ENCODE data around the gene ALG11. TPM values are rescaled to one million over a fixed set of nuclear protein-coding genes. Genes with fewer than 3 reads are reported as not detected.
A peak's percentile ranks its signal among the peaks of the same experiment; 100 is the strongest.

ALG11 gene
- total RNA-seq, 1 experiment from 2014 or later, result 23.9 TPM

DNA sequence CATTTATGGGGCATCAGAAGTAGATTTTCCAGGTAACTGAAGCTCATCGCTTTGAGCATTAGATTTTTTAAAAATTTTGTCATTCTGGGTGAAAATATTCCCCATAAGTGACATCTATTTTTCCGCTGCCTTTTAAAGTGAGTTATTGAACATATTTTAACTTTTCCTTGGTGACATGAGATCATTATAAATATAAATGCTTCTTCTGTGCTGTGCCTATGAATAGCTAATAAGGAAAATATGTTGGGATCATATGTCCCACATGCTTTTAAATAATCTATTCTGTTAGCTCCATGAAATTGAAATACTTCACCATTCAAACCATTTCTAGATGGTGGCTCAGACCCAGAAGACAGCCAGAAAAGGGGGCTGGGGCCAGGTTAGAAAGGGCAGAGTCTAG is 15.0 kb upstream of the ALG11 start:
- intact Hi-C loops (cut with micrococcal nuclease; ENCODE audit: unreplicated experiment), result loop anchor here (5.0 to 10.0 kb wide), 2 partner anchors 92 to 130 kb away; partner anchors contain the start of gene NEK5
- Histone ChIP-seq H3K9me3 (ENCODE audit: control insufficient read depth, insufficient read depth, low read depth, low read length) (no peaks in the 10 kb centered on the region), H3K4me1 (ENCODE audit: control insufficient read depth, insufficient read depth, low read length) (peaks cover 67% of the 10 kb centered on the region), H3K27ac (ENCODE audit: low read length) (peak overlapping the region; percentile 85), H3K36me3 (ENCODE audit: control insufficient read depth, insufficient read depth, low read length) (no peaks in the 10 kb centered on the region), H3K27me3 (ENCODE audit: control insufficient read depth, insufficient read depth, low read length) (no peaks in the 10 kb centered on the region), H3K4me3 (ENCODE audit: low read depth in 2 of 2, low read length in 2 of 2) (no peak overlapping the region)
- POLR2A ChIA-PET, result no interaction called here
- ATAC-seq (no peak), DNase-seq (ENCODE audit: low read depth, low spot score) (no peak)
- in situ Hi-C loops (cut with HindIII; ENCODE audit: low pct_unique_long_range_greater_than_20kb, low sequenced_read_pairs), result no loop called here
- TF ChIP-seq, protein P1, sequence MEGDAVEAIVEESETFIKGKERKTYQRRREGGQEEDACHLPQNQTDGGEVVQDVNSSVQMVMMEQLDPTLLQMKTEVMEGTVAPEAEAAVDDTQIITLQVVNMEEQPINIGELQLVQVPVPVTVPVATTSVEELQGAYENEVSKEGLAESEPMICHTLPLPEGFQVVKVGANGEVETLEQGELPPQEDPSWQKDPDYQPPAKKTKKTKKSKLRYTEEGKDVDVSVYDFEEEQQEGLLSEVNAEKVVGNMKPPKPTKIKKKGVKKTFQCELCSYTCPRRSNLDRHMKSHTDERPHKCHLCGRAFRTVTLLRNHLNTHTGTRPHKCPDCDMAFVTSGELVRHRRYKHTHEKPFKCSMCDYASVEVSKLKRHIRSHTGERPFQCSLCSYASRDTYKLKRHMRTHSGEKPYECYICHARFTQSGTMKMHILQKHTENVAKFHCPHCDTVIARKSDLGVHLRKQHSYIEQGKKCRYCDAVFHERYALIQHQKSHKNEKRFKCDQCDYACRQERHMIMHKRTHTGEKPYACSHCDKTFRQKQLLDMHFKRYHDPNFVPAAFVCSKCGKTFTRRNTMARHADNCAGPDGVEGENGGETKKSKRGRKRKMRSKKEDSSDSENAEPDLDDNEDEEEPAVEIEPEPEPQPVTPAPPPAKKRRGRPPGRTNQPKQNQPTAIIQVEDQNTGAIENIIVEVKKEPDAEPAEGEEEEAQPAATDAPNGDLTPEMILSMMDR (IDR thresholded peaks at IDR 0.05), result no peak
- TF ChIP-seq TCF7L2 (IDR thresholded peaks at IDR 0.05; ENCODE audit: low read depth, low read length), result no peak
- TF ChIP-seq, protein P2, sequence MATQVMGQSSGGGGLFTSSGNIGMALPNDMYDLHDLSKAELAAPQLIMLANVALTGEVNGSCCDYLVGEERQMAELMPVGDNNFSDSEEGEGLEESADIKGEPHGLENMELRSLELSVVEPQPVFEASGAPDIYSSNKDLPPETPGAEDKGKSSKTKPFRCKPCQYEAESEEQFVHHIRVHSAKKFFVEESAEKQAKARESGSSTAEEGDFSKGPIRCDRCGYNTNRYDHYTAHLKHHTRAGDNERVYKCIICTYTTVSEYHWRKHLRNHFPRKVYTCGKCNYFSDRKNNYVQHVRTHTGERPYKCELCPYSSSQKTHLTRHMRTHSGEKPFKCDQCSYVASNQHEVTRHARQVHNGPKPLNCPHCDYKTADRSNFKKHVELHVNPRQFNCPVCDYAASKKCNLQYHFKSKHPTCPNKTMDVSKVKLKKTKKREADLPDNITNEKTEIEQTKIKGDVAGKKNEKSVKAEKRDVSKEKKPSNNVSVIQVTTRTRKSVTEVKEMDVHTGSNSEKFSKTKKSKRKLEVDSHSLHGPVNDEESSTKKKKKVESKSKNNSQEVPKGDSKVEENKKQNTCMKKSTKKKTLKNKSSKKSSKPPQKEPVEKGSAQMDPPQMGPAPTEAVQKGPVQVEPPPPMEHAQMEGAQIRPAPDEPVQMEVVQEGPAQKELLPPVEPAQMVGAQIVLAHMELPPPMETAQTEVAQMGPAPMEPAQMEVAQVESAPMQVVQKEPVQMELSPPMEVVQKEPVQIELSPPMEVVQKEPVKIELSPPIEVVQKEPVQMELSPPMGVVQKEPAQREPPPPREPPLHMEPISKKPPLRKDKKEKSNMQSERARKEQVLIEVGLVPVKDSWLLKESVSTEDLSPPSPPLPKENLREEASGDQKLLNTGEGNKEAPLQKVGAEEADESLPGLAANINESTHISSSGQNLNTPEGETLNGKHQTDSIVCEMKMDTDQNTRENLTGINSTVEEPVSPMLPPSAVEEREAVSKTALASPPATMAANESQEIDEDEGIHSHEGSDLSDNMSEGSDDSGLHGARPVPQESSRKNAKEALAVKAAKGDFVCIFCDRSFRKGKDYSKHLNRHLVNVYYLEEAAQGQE (IDR thresholded peaks at IDR 0.05; ENCODE audit: insufficient read depth in 1 of 2, low read depth in 2 of 2, low read length in 1 of 2), result no peak
- no peak for TF ChIP-seq POLR2AphosphoS5 (IDR thresholded peaks at IDR 0.05; ENCODE audit: low read depth, low read length)
- TF ChIP-seq SIN3A (IDR thresholded peaks at IDR 0.05; ENCODE audit: borderline replicate concordance, insufficient read depth, low read depth, low read length), result no peak
- CTCF ChIA-PET, result no interaction called here
- BruUV-seq (replicated peaks), result no TSS peak

DNA sequence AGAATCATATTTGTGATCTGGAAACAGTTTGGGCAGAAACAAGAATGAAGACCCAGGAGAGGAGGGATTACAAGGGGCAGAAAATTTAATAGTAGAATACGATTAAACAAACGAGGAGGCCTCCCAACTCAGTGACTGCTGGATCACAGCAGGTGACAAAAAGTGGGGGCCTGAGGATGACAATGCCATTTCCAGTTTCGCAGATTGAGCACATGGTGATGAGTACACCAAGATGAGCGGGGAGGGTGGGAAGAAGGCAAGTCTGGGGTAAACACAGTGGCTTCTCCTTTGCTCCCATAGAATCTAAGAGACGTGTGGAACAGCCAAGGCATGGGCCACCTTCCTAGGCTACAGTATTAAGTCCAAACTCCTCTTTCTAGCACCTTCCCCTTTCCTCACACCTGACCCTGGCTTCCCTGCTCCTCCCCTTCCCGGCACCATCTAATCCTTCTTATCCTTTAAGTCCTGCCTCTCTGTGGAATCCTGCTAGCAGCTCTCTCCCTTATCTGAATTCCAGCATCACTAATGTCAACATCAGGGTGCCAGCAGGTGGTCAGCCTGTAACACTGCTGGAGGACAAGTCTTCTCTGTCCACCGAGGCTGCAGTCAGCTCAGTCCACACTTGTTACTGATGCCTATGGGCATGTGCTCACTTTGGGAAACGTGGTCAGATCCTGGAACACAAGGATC is 14.4 kb upstream of the ALG11 start:
- DNase-seq (ENCODE audit: low read depth, low spot score) (no peak), ATAC-seq (peak; percentile 38; the same call in 1 of the 2 replicates)
- ChIA-PET POLR2A (no interaction called here), CTCF (no interaction called here)
- H3K9me3 ChIP-seq (ENCODE audit: control insufficient read depth, insufficient read depth, low read depth, low read length), result no peaks in the 10 kb centered on the region
- peak overlapping the region; percentile 85 for H3K27ac ChIP-seq (ENCODE audit: low read length)
- no peaks in the 10 kb centered on the region for H3K27me3 ChIP-seq (ENCODE audit: control insufficient read depth, insufficient read depth, low read length)
- no peak for TF ChIP-seq SIN3A (IDR thresholded peaks at IDR 0.05; ENCODE audit: borderline replicate concordance, insufficient read depth, low read depth, low read length)
- TF ChIP-seq, protein P1 (IDR thresholded peaks at IDR 0.05), result no peak
- TF ChIP-seq, protein P2 (IDR thresholded peaks at IDR 0.05; ENCODE audit: insufficient read depth in 1 of 2, low read depth in 2 of 2, low read length in 1 of 2), result no peak
- TF ChIP-seq TCF7L2 (IDR thresholded peaks at IDR 0.05; ENCODE audit: low read depth, low read length), result no peak
- no peak; the same call in 1 of the 2 replicates for TF ChIP-seq POLR2AphosphoS5 (IDR thresholded peaks at IDR 0.05; ENCODE audit: low read depth, low read length)
- no peaks in the 10 kb centered on the region for H3K36me3 ChIP-seq (ENCODE audit: control insufficient read depth, insufficient read depth, low read length)
- BruUV-seq (replicated peaks), result no TSS peak
- H3K4me1 ChIP-seq (ENCODE audit: control insufficient read depth, insufficient read depth, low read length), result peaks cover 66% of the 10 kb centered on the region
- in situ Hi-C loops (cut with HindIII; ENCODE audit: low pct_unique_long_range_greater_than_20kb, low sequenced_read_pairs), result no loop called here
- intact Hi-C loops (cut with micrococcal nuclease; ENCODE audit: unreplicated experiment), result loop anchor here (5.0 to 10.0 kb wide), 2 partner anchors 93 to 130 kb away; partner anchors contain the start of gene NEK5
- H3K4me3 ChIP-seq (ENCODE audit: low read depth in 2 of 2, low read length in 2 of 2), result no peak overlapping the region

Measured in Panc1 (cell line).